HG03108 (cell line): Measurements from ENCODE around the gene LTBP1.
"Not testable (repeated sequence)": the region's sequence is repeated elsewhere in the genome, so short reads cannot be mapped to it uniquely, and the experiment has no call there.

Experiments
- ATAC-seq: cut with Tn5 transposase; IDR thresholded peaks from one replicate; pipeline ENCODE4 v1.9.1; 2021; ENCODE audit warnings: moderate library complexity; ENCODE audit not compliant: unreplicated experiment

LTBP1 gene

DNA sequence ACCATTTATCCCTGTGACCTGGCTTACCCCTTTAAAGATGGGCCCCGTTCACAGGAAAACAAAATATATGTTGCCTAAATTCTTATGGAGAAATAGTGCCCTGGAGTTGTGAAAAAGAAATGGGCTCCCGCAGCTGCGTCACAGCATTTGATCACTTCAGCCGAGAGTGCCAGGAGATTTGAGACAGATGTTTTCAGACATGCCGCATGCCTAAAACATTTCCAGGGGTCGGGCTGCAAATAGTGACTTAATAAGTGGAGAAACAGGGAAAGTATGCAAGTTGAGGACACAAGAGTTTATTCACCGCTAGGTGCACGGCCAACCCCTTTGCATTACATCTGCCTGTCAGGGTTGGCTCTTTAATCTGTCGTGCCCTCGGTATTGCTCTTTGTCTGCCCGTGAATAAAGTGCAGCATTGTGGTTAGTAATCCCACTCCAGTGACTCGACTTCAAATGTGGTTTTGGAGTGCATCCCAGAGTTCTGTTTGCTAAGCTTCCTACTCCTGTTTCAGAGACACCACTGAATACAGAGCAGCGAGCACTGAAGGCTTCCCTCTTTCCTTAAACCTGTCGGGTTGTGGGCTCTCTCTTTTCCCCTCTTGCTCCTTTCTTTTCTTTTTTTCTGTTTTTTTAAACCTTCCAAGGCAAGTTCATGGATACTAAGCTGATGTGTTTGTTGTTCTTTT is 187.5 kb downstream of the LTBP1 start:
- no peak for ATAC-seq

DNA sequence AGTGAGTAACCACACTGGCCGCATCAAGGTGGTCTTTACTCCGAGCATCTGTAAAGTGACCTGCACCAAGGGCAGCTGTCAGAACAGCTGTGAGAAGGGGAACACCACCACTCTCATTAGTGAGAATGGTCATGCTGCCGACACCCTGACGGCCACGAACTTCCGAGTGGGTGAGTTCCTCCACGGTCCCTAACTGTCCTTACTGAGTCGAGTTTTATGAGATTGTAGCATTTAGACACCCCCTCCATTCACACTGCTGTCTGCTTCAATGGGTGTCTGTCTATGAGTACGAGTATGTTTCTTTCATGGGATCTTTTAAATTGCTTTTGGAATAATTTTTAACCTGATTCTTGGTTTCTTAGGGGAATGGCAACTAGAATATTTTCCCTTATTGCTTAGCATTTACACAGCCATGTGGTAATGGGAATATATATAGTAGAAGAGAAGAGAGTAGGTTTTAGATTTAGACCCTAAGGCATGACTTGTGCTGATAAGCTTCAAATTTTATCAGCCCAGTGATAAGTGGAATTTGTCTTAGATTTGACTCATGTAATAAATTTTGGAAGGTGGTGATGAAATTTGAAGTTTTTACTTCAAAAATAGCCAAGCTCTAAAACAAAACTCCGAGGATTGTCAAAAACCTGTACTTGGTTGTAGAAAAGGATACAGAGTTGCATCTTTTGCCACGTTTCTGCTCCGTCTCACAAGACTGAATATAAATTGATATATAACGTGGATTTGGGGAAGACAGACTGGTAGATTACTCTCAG is 188.2 kb downstream of the LTBP1 start:
- ATAC-seq = no peak

DNA sequence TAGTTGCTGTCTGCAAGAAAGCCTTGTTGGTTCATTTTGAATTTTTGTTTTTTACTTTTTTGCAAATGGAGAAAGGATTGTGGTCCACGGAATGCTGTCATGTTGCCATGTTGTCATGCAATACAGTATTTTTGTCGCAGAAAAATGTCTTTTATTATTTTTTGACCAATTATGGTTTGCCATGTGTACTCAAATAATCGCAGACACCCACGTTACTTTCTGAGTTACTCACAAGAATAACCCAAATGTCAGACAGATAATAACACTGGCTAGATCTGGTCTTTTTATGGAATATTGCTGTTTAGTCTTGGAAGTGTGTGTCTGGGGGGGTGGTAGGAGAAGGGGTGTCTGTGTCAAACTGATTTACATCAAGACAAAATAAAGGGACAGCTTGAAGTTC is 188.9 kb downstream of the LTBP1 start:
- ATAC-seq = no peak

DNA sequence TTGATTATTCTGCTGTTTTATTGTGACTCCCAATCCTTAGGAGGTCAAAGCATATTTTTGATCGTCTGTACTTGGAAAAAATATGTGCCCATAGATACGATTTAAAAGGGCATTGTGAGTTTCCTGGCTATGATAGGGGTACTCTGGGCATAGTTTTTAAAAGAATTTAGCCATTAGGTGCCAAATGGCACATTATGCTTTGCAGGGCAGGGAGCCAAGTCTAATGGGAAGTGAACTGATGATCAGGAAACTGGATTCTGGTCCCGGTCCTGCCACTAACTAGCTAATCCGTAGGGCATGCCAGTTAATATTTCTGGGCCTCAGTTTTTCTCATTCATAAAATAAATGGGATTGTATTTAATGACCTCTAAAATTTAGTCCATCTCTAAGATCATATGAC is 189.3 kb downstream of the LTBP1 start:
- no peak for ATAC-seq

DNA sequence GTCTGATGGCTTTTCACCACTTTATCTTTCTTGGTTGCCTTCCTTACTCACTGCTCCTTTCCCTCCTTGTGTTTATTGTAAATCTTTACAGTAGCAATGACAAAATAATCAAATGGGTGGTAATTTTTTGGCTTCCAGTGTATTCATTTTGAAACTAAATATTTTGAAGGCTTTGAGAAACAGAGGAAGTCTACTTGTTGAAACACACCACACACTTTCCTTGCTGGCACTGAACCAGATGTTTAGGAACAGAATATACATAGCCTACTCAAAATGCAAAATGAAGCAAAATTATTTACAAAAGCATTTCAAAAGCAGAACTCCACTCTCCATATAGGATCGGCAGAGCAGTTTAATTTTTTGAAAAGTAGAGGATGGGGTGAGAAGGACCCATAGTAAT is 189.8 kb downstream of the LTBP1 start:
- ATAC-seq = no peak

DNA sequence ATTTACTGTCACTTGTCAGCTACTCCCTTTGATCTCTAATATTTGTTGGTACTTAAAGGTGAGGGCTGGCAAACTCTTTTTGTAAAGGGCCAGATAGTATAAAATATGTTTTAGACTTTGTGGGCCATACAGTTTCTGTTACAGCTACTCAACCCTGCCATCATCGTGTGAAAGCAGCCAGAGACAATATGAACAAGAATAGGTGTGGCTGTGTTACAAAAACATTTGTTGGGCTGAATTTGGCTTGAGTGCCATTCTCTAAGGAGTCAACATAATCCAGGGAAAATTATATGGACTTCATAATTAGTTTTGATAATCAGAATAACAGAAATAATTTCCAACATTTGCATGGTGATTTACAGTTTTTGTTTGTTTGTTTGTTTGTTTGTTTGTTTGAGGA is 190.6 kb downstream of the LTBP1 start:
- no peak for ATAC-seq

DNA sequence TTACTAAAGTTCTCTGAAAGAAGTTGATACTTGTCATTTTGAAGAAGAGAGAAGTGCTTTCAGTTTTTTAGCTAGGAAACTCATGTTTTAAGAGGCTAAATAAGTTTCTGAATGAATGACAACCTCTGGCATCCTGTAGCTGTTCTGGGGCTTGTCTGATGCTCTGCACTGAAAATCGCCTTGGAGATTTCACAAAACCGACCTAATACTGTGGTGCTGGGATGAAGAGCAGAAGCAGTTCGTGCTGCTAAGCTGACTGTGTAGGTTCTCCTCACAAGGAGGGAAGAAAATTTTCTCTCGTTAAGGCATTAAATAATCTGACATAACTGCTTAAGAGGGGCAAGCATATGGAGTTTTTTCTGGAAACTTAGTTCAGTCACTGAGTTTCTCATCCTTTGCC is 193.2 kb downstream of the LTBP1 start:
- ATAC-seq = no peak

DNA sequence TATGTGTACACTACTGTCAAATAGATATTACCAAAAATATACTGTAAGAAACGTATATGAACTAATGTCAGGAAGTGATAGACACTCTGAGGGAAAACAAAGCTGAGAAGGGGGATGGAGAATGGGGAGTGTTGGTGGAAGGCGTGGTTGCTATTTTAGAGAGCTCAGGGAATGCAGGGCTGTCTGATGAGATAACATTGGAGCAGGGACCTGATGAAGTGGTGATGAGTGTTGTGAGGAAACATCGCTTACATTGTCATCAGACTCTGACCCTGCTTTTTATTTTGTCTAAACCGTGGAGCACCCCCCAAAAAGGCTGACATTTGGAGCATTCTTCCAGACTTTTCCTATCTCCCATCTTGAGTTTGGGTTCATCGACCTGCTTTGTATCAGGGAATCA is 194.7 kb downstream of the LTBP1 start:
- ATAC-seq = no peak

DNA sequence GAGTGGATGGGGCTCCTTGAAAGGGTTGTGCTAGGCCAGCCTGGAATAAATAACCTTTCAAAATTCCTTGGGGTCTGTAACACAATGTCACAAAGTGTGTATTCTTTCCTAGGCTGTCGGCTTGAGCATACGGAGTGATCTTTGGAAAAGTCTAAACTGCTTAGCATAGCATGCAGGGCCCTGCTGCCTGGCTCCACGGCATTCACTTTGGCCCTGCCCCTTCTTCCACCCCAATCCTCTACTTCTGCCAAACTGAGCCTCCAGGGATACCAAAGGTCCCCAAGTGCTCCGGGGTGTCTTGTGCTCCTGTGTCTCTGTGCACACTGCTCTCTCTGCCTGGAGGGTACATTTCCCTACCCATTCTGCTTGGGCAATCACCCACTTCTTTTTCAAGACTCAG is 196.1 kb downstream of the LTBP1 start:
- ATAC-seq = no peak

DNA sequence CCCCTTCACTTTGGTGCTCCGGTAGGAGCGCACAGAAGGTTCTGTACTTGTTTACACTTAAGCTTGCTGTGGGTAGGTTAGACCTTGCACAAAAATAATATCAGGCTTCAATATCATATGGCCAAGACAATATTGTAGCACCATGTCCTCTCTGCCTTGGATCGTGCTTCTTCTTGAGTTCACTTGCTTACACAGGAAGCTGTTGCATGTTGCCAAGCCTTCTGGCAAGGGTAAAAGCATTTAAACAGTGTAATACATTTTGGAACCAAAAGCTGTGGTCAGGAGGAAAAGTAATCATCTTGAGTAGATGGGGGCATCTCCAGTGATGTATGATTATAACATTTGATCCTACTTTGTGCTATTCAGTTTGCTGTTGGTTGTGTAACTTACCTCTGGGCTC is 197.5 kb downstream of the LTBP1 start:
- ATAC-seq = no peak

DNA sequence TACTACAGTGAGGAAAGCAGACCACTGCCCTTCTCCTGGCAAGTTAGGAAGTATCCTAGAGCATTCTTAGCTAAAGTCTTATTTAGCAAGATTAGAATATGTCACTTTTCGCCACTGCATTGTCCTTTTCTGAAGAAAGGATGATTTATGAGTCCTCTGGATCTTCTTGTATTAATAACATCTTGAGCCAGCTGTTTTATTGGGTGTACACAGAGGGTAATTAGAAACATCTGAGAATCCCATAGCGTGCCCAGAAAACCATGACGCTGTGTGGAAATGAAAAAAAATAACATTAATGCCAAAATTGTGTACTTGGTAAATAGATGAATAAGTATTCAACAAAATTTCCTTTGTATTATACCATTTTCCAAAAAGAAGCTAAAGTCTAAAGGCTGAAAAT is 198.7 kb downstream of the LTBP1 start:
- ATAC-seq = no peak

DNA sequence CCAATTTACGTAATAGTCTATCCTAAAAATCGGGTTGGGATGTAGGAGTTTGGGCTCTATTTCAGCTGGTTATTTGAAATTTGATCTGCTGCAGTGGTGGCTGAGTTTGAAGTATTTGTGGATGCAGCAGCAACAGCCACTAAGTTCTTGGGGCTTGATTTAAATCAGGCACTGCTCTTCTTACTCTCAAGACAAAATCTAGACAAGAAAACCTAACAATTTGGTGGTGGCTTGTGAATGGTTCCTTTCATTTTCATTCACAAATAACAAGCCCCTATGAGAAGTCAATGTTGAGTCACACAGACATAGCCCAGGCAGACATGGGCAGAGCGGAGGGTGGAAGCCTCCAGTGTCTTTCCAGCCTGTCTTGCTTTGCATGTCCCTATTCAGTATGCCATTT is 199.3 kb downstream of the LTBP1 start:
- ATAC-seq = no peak

DNA sequence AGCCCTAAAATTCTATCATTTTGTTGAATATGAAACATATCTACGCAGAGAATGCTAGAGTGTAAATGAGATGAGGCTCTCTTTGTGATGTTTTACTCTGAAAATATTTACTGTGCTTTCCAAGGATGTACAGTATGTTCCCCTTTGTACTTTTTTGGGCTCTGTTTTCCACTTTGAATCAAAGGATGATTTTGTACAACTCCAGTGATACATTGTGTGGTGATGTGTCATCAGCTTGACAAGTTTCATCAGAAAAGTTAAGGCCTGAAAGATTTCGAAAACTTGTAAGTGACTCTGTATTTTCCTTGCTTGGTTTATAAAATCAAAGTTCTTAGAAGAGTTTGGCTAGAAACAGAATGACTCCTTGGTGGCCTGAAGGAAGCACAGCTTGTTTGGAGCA is 206.3 kb downstream of the LTBP1 start:
- ATAC-seq = no peak

DNA sequence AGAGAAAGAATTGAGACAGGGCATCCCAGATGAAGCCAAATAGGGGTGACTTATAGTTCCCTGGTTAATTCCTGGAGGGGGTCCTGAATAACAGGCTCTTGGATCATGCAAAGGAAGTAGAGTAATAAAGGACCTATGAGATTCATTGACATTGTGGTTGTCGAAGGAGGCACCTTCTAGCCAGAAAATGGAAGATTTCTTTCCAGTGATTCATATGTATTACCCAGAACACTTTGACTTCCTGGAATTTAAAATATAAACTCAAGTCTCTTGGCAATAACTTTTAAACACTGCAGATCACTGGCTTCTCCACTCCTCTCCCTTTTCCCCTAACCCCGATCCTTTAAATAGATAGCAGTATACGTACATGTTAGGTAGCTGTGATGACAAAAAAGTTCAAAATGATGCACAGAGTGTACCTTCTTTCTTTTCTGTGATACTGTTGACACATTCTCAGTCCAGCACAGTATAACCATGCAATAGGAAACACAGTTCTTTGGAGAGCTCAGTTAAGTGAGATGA is 211.8 kb downstream of the LTBP1 start:
- no peak for ATAC-seq

DNA sequence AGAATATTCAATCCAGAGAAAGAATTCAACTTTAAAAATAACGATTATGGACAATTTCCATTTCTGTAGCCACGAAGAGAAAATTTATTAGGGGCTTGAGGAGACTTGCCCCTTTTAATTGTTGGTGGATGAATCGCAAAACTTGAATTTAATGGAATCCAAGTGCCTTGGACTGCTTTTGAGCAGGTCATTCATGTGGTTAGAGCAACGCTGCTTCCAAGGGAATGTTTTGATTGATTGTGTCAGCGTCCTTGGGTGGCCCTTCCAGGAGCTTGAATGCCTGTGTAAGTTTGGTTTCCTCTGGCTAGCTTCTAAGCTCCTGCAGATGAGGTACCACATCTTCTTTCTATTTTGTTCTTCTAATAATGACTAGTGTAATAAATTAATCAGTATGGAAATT is 213.4 kb downstream of the LTBP1 start:
- ATAC-seq = no peak

DNA sequence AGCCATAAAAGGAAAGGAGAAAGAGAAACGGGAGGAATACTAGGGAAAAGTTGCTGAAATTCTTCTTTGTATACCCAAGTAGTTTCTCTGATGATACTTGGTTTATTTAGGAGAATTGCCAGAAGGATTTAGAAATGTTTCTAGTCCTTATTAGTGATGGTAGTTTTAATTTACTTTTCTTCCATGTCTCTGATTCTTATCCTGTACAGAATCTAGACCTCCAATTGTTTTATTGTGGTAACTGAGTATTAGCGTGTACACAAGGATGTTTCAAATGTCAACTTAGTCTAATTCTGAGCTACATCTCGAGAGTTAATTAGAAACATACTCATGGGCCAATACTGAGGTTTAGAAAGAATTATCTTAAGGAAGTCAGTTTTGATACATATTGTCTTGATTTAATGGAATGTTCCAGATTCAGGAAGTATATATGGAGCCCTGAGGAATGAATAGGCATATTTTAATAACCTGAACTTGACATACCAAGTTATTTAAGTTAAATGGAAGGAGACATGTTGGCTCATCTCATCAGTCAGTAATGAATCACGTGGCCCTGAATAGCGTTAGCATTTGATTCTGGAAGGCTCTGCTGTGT is 219.6 kb downstream of the LTBP1 start:
- no peak for ATAC-seq

DNA sequence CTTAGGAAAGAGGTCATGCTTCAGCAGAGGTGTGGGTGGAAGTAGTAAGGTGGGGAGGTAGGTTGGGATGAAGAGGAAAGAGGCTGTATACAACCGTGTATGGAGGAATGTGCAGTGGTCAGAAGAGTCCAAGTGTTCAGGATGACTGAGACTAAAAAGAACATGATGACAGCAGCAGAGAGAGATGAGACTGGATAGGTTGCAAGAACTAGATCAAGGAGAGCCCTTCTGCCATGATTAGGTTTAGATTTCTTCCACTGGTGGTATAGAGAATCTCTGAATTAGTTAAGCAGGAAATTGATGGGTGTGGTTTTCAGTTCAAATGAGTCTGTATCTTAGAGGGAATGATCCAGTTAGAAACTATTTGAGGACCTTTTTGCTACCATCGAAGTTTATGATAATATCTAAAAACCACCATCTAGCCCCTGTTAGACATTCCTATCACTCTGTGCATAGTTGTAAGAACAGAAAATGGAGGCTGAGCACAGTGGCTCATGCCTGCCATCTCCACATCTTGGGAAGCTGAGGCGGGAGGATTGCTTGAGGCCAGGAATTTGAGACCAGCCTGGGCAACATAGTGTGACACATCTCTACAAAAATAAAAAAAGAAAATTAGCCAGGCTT is 221.0 kb downstream of the LTBP1 start:
- no peak for ATAC-seq

DNA sequence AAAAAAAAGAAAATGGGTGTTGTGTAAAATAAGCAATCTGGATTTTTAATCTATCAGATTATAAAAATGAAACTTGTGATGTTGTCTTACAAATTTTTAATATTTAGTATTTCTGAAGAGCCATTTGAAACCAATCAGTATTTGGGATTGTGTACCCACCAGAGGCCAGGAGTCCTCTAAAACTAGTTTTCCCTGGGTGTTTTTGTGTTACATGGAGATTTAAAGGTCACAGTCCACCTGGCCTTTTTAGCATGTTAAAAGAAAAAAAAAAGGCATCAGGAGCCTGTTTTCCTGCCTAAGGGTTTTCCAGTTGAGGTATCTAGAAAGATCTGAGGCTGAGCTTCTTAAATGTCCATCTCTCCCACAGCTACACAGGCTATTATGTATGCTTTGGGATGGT is 221.7 kb downstream of the LTBP1 start:
- ATAC-seq = no peak

DNA sequence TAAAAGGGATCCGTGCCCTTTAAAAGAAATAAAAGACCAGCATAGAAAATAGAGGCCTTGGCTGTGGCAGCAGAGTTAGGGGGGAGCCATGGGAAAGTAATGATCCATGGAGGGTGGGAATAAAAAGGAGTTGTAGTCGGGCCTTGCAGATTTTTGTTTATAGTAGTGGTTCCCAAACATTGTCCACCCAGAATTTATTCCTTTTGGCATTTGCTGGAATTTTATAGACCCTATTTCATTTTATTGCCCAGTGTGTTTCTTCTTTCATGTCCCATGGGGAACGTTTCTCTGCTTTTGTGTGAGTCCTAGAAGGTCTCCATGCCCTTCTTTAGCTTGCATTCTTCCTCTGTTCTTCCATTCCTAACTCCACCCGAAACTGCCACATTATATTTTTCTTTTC is 222.2 kb downstream of the LTBP1 start:
- no peak for ATAC-seq

DNA sequence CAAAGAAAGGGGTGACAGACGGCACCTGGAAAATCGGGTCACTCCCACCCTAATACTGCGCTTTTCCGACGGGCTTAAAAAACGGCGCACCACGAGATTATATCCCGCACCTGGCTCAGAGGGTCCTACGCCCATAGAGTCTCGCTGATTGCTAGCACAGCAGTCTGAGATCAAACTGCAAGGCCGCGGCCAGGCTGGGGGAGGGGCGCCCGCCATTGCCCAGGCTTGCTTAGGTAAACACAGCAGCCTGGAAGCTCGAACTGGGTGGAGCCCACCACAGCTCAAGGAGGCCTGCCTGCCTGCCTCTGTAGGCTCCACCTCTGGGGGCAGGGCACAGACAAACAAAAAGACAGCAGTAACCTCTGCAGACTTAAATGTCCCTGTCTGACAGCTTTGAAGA is 223.5 kb downstream of the LTBP1 start:
- ATAC-seq = not testable (repeated sequence)

DNA sequence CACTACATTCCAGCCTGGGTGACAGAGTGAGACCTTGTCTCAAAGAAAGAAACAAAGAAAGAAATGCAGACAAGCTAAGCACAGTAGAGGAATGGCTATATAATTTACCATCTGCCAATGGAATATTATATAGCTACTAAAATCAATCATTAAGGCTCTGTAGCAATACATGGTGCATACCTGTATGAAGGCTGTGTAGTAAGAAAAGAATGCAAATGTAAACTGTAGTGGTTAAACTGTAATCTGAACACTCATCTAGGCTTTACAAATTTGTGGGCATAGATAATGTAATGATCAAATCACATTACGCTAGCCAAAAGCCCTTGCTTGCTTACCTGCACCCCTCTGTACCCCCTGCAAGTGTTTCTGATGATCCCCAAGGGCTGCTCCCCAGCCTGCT is 230.9 kb downstream of the LTBP1 start:
- no peak for ATAC-seq

DNA sequence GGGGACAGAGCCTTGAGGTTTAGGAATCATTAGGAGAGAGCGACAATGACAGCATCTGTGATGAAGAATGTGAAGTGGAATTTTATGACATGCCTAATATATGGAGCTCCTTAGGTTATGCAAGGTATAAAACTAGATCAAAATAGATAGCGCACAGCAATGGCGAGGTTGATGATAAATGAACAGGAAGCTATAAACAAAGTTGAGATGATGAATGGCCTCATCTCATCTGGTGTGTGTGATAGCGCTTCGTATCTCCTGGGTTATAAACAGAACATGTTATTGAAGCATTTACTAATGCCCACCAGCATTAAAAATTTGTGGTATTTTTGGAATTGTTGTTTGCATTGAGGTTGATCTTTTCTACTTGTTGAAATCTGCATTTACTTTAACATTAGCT is 231.5 kb downstream of the LTBP1 start:
- ATAC-seq = no peak
